ENCODE results near the gene AGBL1. TPM values are rescaled to one million over a fixed set of nuclear protein-coding genes. Genes with fewer than 3 reads are reported as not detected.

The AGBL1 gene
- total and polyA plus RNA-seq, 2 experiments from 2014 or later: 0.03 TPM; not detected in 1

DNA sequence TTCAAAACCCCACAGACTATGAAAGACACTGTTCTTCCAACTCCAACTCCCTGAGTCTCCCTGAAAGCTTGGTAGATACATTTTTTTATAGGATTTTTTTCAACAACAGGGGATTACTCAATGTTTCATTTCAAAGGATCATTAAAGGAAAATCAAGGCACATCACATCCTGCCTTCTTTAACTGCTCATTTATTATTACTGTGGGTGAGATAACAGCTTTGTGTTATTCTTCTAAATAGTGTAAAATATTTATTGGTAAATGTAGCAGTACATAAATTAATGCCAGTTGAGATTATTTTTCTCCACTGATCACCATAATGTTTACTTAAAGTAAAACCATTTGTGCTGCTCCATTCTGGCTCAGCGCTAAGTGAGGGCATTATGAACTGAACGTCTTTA is 57.2 kb downstream of the AGBL1 start:
- H3K36me3 ChIP-seq (ENCODE audit: insufficient read depth): no peaks in the 10 kb centered on the region
- no peak overlapping the region for H2AFZ ChIP-seq
- no peaks in the 10 kb centered on the region for H3K79me2 ChIP-seq (replicated peaks; ENCODE audit: insufficient read depth)
- Mint-ChIP-seq H3K27ac (no peak overlapping the region), H3K4me3 (no peak overlapping the region), H3K36me3 (ENCODE audit: low read depth) (no peaks in the 10 kb centered on the region), H3K27me3 (ENCODE audit: insufficient read depth, low read depth, poor library complexity) (peaks cover 6% of the 10 kb centered on the region), H3K4me1 (no peaks in the 10 kb centered on the region), H3K9me3 (no peaks in the 10 kb centered on the region)
- no peak for TF ChIP-seq POLR2AphosphoS5 (IDR thresholded peaks at IDR 0.05; ENCODE audit: low read depth)
- TF ChIP-seq, protein P1, sequence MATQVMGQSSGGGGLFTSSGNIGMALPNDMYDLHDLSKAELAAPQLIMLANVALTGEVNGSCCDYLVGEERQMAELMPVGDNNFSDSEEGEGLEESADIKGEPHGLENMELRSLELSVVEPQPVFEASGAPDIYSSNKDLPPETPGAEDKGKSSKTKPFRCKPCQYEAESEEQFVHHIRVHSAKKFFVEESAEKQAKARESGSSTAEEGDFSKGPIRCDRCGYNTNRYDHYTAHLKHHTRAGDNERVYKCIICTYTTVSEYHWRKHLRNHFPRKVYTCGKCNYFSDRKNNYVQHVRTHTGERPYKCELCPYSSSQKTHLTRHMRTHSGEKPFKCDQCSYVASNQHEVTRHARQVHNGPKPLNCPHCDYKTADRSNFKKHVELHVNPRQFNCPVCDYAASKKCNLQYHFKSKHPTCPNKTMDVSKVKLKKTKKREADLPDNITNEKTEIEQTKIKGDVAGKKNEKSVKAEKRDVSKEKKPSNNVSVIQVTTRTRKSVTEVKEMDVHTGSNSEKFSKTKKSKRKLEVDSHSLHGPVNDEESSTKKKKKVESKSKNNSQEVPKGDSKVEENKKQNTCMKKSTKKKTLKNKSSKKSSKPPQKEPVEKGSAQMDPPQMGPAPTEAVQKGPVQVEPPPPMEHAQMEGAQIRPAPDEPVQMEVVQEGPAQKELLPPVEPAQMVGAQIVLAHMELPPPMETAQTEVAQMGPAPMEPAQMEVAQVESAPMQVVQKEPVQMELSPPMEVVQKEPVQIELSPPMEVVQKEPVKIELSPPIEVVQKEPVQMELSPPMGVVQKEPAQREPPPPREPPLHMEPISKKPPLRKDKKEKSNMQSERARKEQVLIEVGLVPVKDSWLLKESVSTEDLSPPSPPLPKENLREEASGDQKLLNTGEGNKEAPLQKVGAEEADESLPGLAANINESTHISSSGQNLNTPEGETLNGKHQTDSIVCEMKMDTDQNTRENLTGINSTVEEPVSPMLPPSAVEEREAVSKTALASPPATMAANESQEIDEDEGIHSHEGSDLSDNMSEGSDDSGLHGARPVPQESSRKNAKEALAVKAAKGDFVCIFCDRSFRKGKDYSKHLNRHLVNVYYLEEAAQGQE (IDR thresholded peaks at IDR 0.05; ENCODE audit: unreplicated experiment): no peak
- TF ChIP-seq, protein P2, sequence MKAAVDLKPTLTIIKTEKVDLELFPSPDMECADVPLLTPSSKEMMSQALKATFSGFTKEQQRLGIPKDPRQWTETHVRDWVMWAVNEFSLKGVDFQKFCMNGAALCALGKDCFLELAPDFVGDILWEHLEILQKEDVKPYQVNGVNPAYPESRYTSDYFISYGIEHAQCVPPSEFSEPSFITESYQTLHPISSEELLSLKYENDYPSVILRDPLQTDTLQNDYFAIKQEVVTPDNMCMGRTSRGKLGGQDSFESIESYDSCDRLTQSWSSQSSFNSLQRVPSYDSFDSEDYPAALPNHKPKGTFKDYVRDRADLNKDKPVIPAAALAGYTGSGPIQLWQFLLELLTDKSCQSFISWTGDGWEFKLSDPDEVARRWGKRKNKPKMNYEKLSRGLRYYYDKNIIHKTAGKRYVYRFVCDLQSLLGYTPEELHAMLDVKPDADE (IDR thresholded peaks at IDR 0.05): no peak
- TF ChIP-seq, protein P3, sequence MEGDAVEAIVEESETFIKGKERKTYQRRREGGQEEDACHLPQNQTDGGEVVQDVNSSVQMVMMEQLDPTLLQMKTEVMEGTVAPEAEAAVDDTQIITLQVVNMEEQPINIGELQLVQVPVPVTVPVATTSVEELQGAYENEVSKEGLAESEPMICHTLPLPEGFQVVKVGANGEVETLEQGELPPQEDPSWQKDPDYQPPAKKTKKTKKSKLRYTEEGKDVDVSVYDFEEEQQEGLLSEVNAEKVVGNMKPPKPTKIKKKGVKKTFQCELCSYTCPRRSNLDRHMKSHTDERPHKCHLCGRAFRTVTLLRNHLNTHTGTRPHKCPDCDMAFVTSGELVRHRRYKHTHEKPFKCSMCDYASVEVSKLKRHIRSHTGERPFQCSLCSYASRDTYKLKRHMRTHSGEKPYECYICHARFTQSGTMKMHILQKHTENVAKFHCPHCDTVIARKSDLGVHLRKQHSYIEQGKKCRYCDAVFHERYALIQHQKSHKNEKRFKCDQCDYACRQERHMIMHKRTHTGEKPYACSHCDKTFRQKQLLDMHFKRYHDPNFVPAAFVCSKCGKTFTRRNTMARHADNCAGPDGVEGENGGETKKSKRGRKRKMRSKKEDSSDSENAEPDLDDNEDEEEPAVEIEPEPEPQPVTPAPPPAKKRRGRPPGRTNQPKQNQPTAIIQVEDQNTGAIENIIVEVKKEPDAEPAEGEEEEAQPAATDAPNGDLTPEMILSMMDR (conservative IDR thresholded peaks at IDR 0.05; ENCODE audit: low read depth in 2 of 2): no peak
- TF ChIP-seq JUNB (IDR thresholded peaks at IDR 0.05; ENCODE audit: unreplicated experiment): no peak
- TF ChIP-seq STAT1 (IDR thresholded peaks at IDR 0.05; ENCODE audit: unreplicated experiment): no peak
- TF ChIP-seq, protein P4, sequence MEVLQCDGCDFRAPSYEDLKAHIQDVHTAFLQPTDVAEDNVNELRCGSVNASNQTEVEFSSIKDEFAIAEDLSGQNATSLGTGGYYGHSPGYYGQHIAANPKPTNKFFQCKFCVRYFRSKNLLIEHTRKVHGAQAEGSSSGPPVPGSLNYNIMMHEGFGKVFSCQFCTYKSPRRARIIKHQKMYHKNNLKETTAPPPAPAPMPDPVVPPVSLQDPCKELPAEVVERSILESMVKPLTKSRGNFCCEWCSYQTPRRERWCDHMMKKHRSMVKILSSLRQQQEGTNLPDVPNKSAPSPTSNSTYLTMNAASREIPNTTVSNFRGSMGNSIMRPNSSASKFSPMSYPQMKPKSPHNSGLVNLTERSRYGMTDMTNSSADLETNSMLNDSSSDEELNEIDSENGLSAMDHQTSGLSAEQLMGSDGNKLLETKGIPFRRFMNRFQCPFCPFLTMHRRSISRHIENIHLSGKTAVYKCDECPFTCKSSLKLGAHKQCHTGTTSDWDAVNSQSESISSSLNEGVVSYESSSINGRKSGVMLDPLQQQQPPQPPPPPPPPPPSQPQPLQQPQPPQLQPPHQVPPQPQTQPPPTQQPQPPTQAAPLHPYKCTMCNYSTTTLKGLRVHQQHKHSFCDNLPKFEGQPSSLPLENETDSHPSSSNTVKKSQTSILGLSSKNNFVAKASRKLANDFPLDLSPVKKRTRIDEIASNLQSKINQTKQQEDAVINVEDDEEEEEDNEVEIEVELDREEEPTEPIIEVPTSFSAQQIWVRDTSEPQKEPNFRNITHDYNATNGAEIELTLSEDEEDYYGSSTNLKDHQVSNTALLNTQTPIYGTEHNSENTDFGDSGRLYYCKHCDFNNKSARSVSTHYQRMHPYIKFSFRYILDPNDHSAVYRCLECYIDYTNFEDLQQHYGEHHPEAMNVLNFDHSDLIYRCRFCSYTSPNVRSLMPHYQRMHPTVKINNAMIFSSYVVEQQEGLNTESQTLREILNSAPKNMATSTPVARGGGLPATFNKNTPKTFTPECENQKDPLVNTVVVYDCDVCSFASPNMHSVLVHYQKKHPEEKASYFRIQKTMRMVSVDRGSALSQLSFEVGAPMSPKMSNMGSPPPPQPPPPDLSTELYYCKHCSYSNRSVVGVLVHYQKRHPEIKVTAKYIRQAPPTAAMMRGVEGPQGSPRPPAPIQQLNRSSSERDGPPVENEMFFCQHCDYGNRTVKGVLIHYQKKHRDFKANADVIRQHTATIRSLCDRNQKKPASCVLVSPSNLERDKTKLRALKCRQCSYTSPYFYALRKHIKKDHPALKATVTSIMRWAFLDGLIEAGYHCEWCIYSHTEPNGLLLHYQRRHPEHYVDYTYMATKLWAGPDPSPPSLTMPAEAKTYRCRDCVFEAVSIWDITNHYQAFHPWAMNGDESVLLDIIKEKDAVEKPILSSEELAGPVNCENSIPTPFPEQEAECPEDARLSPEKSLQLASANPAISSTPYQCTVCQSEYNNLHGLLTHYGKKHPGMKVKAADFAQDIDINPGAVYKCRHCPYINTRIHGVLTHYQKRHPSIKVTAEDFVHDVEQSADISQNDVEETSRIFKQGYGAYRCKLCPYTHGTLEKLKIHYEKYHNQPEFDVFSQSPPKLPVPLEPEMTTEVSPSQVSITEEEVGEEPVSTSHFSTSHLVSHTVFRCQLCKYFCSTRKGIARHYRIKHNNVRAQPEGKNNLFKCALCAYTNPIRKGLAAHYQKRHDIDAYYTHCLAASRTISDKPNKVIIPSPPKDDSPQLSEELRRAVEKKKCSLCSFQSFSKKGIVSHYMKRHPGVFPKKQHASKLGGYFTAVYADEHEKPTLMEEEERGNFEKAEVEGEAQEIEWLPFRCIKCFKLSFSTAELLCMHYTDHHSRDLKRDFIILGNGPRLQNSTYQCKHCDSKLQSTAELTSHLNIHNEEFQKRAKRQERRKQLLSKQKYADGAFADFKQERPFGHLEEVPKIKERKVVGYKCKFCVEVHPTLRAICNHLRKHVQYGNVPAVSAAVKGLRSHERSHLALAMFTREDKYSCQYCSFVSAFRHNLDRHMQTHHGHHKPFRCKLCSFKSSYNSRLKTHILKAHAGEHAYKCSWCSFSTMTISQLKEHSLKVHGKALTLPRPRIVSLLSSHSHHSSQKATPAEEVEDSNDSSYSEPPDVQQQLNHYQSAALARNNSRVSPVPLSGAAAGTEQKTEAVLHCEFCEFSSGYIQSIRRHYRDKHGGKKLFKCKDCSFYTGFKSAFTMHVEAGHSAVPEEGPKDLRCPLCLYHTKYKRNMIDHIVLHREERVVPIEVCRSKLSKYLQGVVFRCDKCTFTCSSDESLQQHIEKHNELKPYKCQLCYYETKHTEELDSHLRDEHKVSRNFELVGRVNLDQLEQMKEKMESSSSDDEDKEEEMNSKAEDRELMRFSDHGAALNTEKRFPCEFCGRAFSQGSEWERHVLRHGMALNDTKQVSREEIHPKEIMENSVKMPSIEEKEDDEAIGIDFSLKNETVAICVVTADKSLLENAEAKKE (CRISPR knock-in tag; IDR thresholded peaks at IDR 0.05): no peak
- TF ChIP-seq ZNF114 (CRISPR knock-in tag; IDR thresholded peaks at IDR 0.05): no peak
- TF ChIP-seq ZNF331 (CRISPR knock-in tag; IDR thresholded peaks at IDR 0.05; ENCODE audit: low read depth): no peak
- no peak for TF ChIP-seq EZH2phosphoT487 (IDR thresholded peaks at IDR 0.05; ENCODE audit: unreplicated experiment)
- no peak for TF ChIP-seq NANOG (IDR thresholded peaks at IDR 0.05; ENCODE audit: borderline replicate concordance)
- no peak for TF ChIP-seq CREB1 (CRISPR knock-in tag; IDR thresholded peaks at IDR 0.05; ENCODE audit: low read depth)
- TF ChIP-seq EZH2 (IDR thresholded peaks at IDR 0.05; ENCODE audit: low read depth, unreplicated experiment): no peak
- no peaks in the 10 kb centered on the region for H3K27me3 ChIP-seq (ENCODE audit: insufficient read depth)
- peaks cover 2% of the 10 kb centered on the region; the same call in 1 of the 2 replicates for H3K9me2 ChIP-seq (ENCODE audit: insufficient read depth)
- DNase-seq (ENCODE audit: low spot score): no peak
- no peak overlapping the region for H3K27ac ChIP-seq (ENCODE audit: low read depth)
- H4K20me1 ChIP-seq (replicated peaks; ENCODE audit: insufficient read depth): no peaks in the 10 kb centered on the region
- no peak overlapping the region for H3K4me3 ChIP-seq
- H3K4me2 ChIP-seq: no peak overlapping the region
- no peaks in the 10 kb centered on the region for H3F3A ChIP-seq (replicated peaks; ENCODE audit: low read depth)
- no peak for ATAC-seq
- H3K4me1 ChIP-seq (ENCODE audit: insufficient read depth): no peaks in the 10 kb centered on the region

Measured in GM23338 (cell line).